ENCODE data around the gene PPFIA2. TPM values are rescaled to one million over a fixed set of nuclear protein-coding genes. Genes with fewer than 3 reads are reported as not detected.

The PPFIA2 gene
- total RNA-seq, 4 donors from 2014 or later: 0.13 to 2.9 (median 0.76) TPM

GRCh38 chr12:81718616-81719015, 40.5 kb downstream of the PPFIA2 start:
- H3K4me1 ChIP-seq: no peaks in the 10 kb centered on the region
- no peak overlapping the region for H3K4me3 ChIP-seq
- TF ChIP-seq POLR2AphosphoS5 (IDR thresholded peaks at IDR 0.05) (no peak), POLR2A (IDR thresholded peaks at IDR 0.05; ENCODE audit: low read depth) (no peak)
- no peaks in the 10 kb centered on the region for H3K9me3 ChIP-seq
- H3K27ac ChIP-seq (replicated peaks in 1 of 4): no peak overlapping the region
- DNase-seq (ENCODE audit: extremely low spot score): no peak
- no peaks in the 10 kb centered on the region for H3K27me3 ChIP-seq
- intact Hi-C loops (cut with DNase I): no loop called here
- 17% methylated on average over 2 of the region's 2 CpGs for WGBS
- H3K36me3 ChIP-seq: no peaks in the 10 kb centered on the region

- no peaks in the 10 kb centered on the region for H3K9me3 ChIP-seq
- no peak for TF ChIP-seq POLR2A (IDR thresholded peaks at IDR 0.05; ENCODE audit: low read depth)
- TF ChIP-seq CTCF (IDR thresholded peaks at IDR 0.05): no peak
- no peak for TF ChIP-seq EP300 (IDR thresholded peaks at IDR 0.05)
- TF ChIP-seq POLR2AphosphoS5 (IDR thresholded peaks at IDR 0.05): no peak
- no peaks in the 10 kb centered on the region for H3K4me1 ChIP-seq
- H3K27me3 ChIP-seq: no peaks in the 10 kb centered on the region
- intact Hi-C loops (cut with DNase I): no loop called here
- H3K27ac ChIP-seq (replicated peaks in 1 of 4): no peak overlapping the region
- no peaks in the 10 kb centered on the region for H3K36me3 ChIP-seq
- 87% methylated on average over 3 of the region's 3 CpGs for WGBS
- no peak overlapping the region for H3K4me3 ChIP-seq
- no peak for DNase-seq (ENCODE audit: extremely low spot score)
These were observed 46.6 kb downstream of the PPFIA2 start for GRCh38 chr12:81712536-81712935.

DNA sequence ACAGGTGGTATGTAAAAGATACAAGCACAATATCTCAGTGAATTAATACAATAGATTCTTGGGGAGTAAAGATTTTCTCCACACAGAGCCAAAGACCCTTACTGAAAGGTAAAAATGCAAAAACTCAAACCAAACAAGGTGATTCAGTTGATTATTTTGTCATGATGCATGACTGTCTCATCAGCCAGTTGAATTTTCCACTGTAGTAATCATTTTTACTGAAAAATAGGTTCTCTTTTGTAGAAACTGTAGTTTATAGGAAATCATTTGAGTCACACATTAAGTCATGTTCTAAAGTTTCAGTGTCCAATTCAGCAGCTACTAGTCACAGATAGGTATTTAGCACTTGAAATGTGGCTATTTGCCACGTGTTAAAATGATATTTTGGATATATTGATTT, 53.6 kb downstream of the PPFIA2 start:
- Histone ChIP-seq H3K36me3 (no peaks in the 10 kb centered on the region), H3K27ac (replicated peaks in 1 of 4) (no peak overlapping the region), H3K27me3 (no peaks in the 10 kb centered on the region), H3K4me3 (no peak overlapping the region), H3K4me1 (no peaks in the 10 kb centered on the region), H3K9me3 (no peaks in the 10 kb centered on the region)
- no peak for DNase-seq (ENCODE audit: extremely low spot score)
- 60% methylated on average over 1 of the region's 1 CpG for WGBS
- intact Hi-C loops (cut with DNase I): no loop called here
- no peak for TF ChIP-seq POLR2A (IDR thresholded peaks at IDR 0.05; ENCODE audit: low read depth)
- TF ChIP-seq CTCF (IDR thresholded peaks at IDR 0.05): no peak
- no peak for TF ChIP-seq EP300 (IDR thresholded peaks at IDR 0.05)
- TF ChIP-seq POLR2AphosphoS5 (IDR thresholded peaks at IDR 0.05): no peak

DNA sequence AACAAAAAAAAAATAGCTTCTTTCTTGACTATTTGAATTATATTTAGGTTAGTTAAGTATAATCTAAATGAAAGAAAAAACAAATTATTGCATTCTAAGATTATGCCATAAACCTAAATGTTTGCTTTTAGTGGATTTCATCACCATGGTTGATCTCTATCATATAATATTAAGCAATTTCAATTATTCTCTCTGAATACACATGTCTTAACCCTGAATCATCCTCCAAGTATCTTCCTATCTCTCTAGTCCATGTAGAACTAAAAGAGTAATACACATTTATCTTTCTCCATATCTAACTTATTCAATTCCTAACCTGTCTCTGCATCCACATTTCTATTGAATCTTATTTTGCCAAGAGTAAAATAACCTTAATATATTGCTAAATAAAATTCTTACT, 59.6 kb downstream of the PPFIA2 start:
- Histone ChIP-seq H3K4me1 (no peaks in the 10 kb centered on the region), H3K27me3 (no peaks in the 10 kb centered on the region), H3K27ac (replicated peaks in 1 of 4) (no peak overlapping the region), H3K9me3 (no peaks in the 10 kb centered on the region), H3K36me3 (no peaks in the 10 kb centered on the region), H3K4me3 (no peak overlapping the region)
- no peak for DNase-seq (ENCODE audit: extremely low spot score)
- no peak for TF ChIP-seq CTCF (IDR thresholded peaks at IDR 0.05)
- no peak for TF ChIP-seq EP300 (IDR thresholded peaks at IDR 0.05)
- TF ChIP-seq POLR2AphosphoS5 (IDR thresholded peaks at IDR 0.05): no peak
- TF ChIP-seq POLR2A (IDR thresholded peaks at IDR 0.05; ENCODE audit: low read depth): no peak
- intact Hi-C loops (cut with DNase I): no loop called here

- Histone ChIP-seq H3K4me3 (no peak overlapping the region), H3K9me3 (no peaks in the 10 kb centered on the region), H3K36me3 (no peaks in the 10 kb centered on the region), H3K4me1 (no peaks in the 10 kb centered on the region), H3K27me3 (no peaks in the 10 kb centered on the region), H3K27ac (replicated peaks in 1 of 4) (no peak overlapping the region)
- DNase-seq (ENCODE audit: extremely low spot score): no peak
- WGBS: 62% methylated on average over 1 of the region's 1 CpG
- intact Hi-C loops (cut with DNase I): no loop called here
- TF ChIP-seq EP300 (IDR thresholded peaks at IDR 0.05) (no peak), CTCF (IDR thresholded peaks at IDR 0.05) (no peak), POLR2AphosphoS5 (IDR thresholded peaks at IDR 0.05) (no peak), POLR2A (IDR thresholded peaks at IDR 0.05; ENCODE audit: low read depth) (no peak)
These were observed 67.1 kb downstream of the PPFIA2 start for GRCh38 chr12:81692008-81692407.

Data from esophagus muscularis mucosa (tissue), 4 donors.